Activated CD8-positive, alpha-beta memory T cell treated with anti-CD3 and anti-CD28 coated beads, Interleukin-2, amount 10 ng/mL, durations not matched to agents 7 days and 5 days (primary cell): Measurements from ENCODE around the gene PROSER2. TPM values are rescaled to one million over a fixed set of nuclear protein-coding genes. Genes with fewer than 3 reads are reported as not detected.

Source experiments
- ATAC-seq: fragments of 150-1000 bp; cut with Tn5 transposase; one replicate; pipeline ENCODE4 v1.10.0; 2021; ENCODE audit warnings: moderate library complexity
- CTCF ChIA-PET: fragments of 350-600 bp; sonication (Branson Sonifier 250); formaldehyde crosslinking; loops from one replicate; lab custom pipeline; 2021; ENCODE audit warnings: antibody characterized with exemption; lab: Charles Lee
- DNase-seq: peaks from one replicate; pipeline ENCODE4 v3.0.0-alpha.2; 2020
- H3K27ac Mint-ChIP-seq: one replicate; pipeline ENCODE4 v1.8.0; 2021; ENCODE audit warnings: mild to moderate bottlenecking, mixed read lengths
- H3K27me3 Mint-ChIP-seq: one replicate; pipeline ENCODE4 v1.8.0; 2021; ENCODE audit warnings: mixed read lengths
- H3K36me3 Mint-ChIP-seq: one replicate; pipeline ENCODE4 v1.8.0; 2021; ENCODE audit warnings: mild to moderate bottlenecking, mixed read lengths
- H3K4me1 Mint-ChIP-seq: one replicate; pipeline ENCODE4 v1.8.0; 2021; ENCODE audit warnings: mixed read lengths
- H3K4me3 Mint-ChIP-seq: one replicate; pipeline ENCODE4 v1.8.0; 2021; ENCODE audit warnings: mild to moderate bottlenecking, moderate library complexity, mixed read lengths
- H3K9me3 Mint-ChIP-seq: one replicate; pipeline ENCODE4 v1.8.0; 2022; ENCODE audit warnings: low read depth, mixed read lengths
- total RNA-seq, 2 experiments: library from RNA; stranded (reverse); gene quantifications; one replicate each; pipeline ENCODE4 v1.2.3, GENCODE V29; 2021

Gene PROSER2
- total RNA-seq, 2 experiments from 2014 or later, result 0.23 TPM

GRCh38 chr10:11831520-11831951 lies 8.4 kb downstream of the PROSER2 start:
- Mint-ChIP-seq H3K27ac (no peak overlapping the region), H3K9me3 (no peaks in the 10 kb centered on the region), H3K36me3 (no peaks in the 10 kb centered on the region), H3K27me3 (peaks cover 41% of the 10 kb centered on the region), H3K4me1 (no peaks in the 10 kb centered on the region), H3K4me3 (no peak overlapping the region)
- ATAC-seq (no peak), DNase-seq (no peak)
- CTCF ChIA-PET, result interaction anchor here (1.1 kb wide), 1 partner anchor 11 kb away, joined by 3 read pairs; no protein-coding TSS in a partner anchor

GRCh38 chr10:11832042-11832441 lies 8.9 kb downstream of the PROSER2 start:
- no peak for DNase-seq
- no peaks in the 10 kb centered on the region for H3K9me3 Mint-ChIP-seq
- H3K4me1 Mint-ChIP-seq, result no peaks in the 10 kb centered on the region
- H3K4me3 Mint-ChIP-seq, result no peak overlapping the region
- H3K27ac Mint-ChIP-seq, result no peak overlapping the region
- ATAC-seq, result no peak
- CTCF ChIA-PET, result interaction anchor here (0.8 kb wide), 1 partner anchor 27 kb away, joined by 3 read pairs; no protein-coding TSS in a partner anchor
- H3K36me3 Mint-ChIP-seq, result no peaks in the 10 kb centered on the region
- peaks cover 45% of the 10 kb centered on the region for H3K27me3 Mint-ChIP-seq

GRCh38 chr10:11835061-11835460 lies 11.9 kb downstream of the PROSER2 start:
- Mint-ChIP-seq H3K27me3 (peaks cover 45% of the 10 kb centered on the region), H3K27ac (no peak overlapping the region), H3K4me3 (no peak overlapping the region), H3K36me3 (no peaks in the 10 kb centered on the region), H3K9me3 (no peaks in the 10 kb centered on the region), H3K4me1 (peaks cover 10% of the 10 kb centered on the region)
- no peak for DNase-seq
- CTCF ChIA-PET, result interaction anchor here (1.0 kb wide), 1 partner anchor 47 kb away, joined by 3 read pairs; no protein-coding TSS in a partner anchor
- ATAC-seq, result no peak

- peaks cover 43% of the 10 kb centered on the region for H3K27me3 Mint-ChIP-seq
- CTCF ChIA-PET, result no interaction called here
- H3K4me1 Mint-ChIP-seq, result peaks cover 10% of the 10 kb centered on the region
- DNase-seq (no peak), ATAC-seq (no peak)
- H3K4me3 Mint-ChIP-seq, result no peak overlapping the region
- no peak overlapping the region for H3K27ac Mint-ChIP-seq
- no peaks in the 10 kb centered on the region for H3K36me3 Mint-ChIP-seq
- H3K9me3 Mint-ChIP-seq, result no peaks in the 10 kb centered on the region
Measured at GRCh38 chr10:11835704-11836103, 12.5 kb downstream of the PROSER2 start.

GRCh38 chr10:11837372-11838161 lies 14.4 kb downstream of the PROSER2 start:
- ATAC-seq, result no peak
- Mint-ChIP-seq H3K4me1 (peaks cover 10% of the 10 kb centered on the region), H3K4me3 (no peak overlapping the region)

GRCh38 chr10:11838298-11838852 lies 15.2 kb downstream of the PROSER2 start:
- Mint-ChIP-seq H3K4me3 (no peak overlapping the region), H3K4me1 (peaks cover 10% of the 10 kb centered on the region), H3K27ac (no peak overlapping the region), H3K36me3 (no peaks in the 10 kb centered on the region), H3K27me3 (peaks cover 35% of the 10 kb centered on the region), H3K9me3 (no peaks in the 10 kb centered on the region)
- ATAC-seq, result no peak
- DNase-seq, result no peak
- CTCF ChIA-PET, result interaction anchor here (0.7 to 1.5 kb wide), 4 partner anchors 8 to 55 kb away, joined by 3 read pairs; no protein-coding TSS in a partner anchor

More at GRCh38 chr10:11837372-11838161, 14.4 kb downstream of the PROSER2 start:
- no peaks in the 10 kb centered on the region for H3K9me3 Mint-ChIP-seq
- DNase-seq, result no peak
- H3K36me3 Mint-ChIP-seq, result no peaks in the 10 kb centered on the region
- no peak overlapping the region for H3K27ac Mint-ChIP-seq
- CTCF ChIA-PET, result interaction anchor here (0.7 to 1.5 kb wide), 3 partner anchors 9 to 18 kb away, joined by 3 read pairs; no protein-coding TSS in a partner anchor
- peaks cover 36% of the 10 kb centered on the region for H3K27me3 Mint-ChIP-seq

- CTCF ChIA-PET, result interaction anchor here (1.0 kb wide), 2 partner anchors 21 to 41 kb away, joined by 3 read pairs; no protein-coding TSS in a partner anchor
- DNase-seq (no peak), ATAC-seq (no peak)
- Mint-ChIP-seq H3K4me3 (no peak overlapping the region), H3K9me3 (no peaks in the 10 kb centered on the region), H3K27me3 (peaks cover 42% of the 10 kb centered on the region), H3K4me1 (peaks cover 15% of the 10 kb centered on the region), H3K36me3 (no peaks in the 10 kb centered on the region), H3K27ac (no peak overlapping the region)
Measured at GRCh38 chr10:11841375-11841774, 18.2 kb downstream of the PROSER2 start.

- no peaks in the 10 kb centered on the region for H3K36me3 Mint-ChIP-seq
- CTCF ChIA-PET, result no interaction called here
- no peak overlapping the region for H3K4me3 Mint-ChIP-seq
- H3K27me3 Mint-ChIP-seq, result peaks cover 36% of the 10 kb centered on the region
- DNase-seq (no peak), ATAC-seq (no peak)
- H3K9me3 Mint-ChIP-seq, result no peaks in the 10 kb centered on the region
- H3K4me1 Mint-ChIP-seq, result peaks cover 14% of the 10 kb centered on the region
- H3K27ac Mint-ChIP-seq, result no peak overlapping the region
Measured at GRCh38 chr10:11842411-11842810, 19.3 kb downstream of the PROSER2 start.

- Mint-ChIP-seq H3K36me3 (no peaks in the 10 kb centered on the region), H3K27ac (no peak overlapping the region), H3K27me3 (peaks cover 30% of the 10 kb centered on the region), H3K4me3 (no peak overlapping the region), H3K9me3 (no peaks in the 10 kb centered on the region), H3K4me1 (peaks cover 5% of the 10 kb centered on the region)
- no peak for ATAC-seq
- no peak for DNase-seq
- CTCF ChIA-PET, result interaction anchor here (0.8 kb wide), 1 partner anchor 62 kb away, joined by 3 read pairs; no protein-coding TSS in a partner anchor
Measured at GRCh38 chr10:11845113-11845512, 22.0 kb downstream of the PROSER2 start.

- ATAC-seq, result no peak
- CTCF ChIA-PET, result interaction anchor here (0.9 kb wide), 1 partner anchor 9 kb away, joined by 3 read pairs; no protein-coding TSS in a partner anchor
- Mint-ChIP-seq H3K27me3 (peaks cover 31% of the 10 kb centered on the region), H3K4me1 (peaks cover 5% of the 10 kb centered on the region), H3K36me3 (no peaks in the 10 kb centered on the region), H3K9me3 (no peaks in the 10 kb centered on the region), H3K27ac (no peak overlapping the region), H3K4me3 (no peak overlapping the region)
- no peak for DNase-seq
Measured at GRCh38 chr10:11846542-11846941, 23.4 kb downstream of the PROSER2 start.

- no peak overlapping the region for H3K4me3 Mint-ChIP-seq
- no peaks in the 10 kb centered on the region for H3K9me3 Mint-ChIP-seq
- CTCF ChIA-PET, result interaction anchor here (0.7 to 1.0 kb wide), 2 partner anchors 11 to 51 kb away, joined by 3 read pairs; no protein-coding TSS in a partner anchor
- no peaks in the 10 kb centered on the region for H3K36me3 Mint-ChIP-seq
- H3K4me1 Mint-ChIP-seq, result peaks cover 5% of the 10 kb centered on the region
- peaks cover 25% of the 10 kb centered on the region for H3K27me3 Mint-ChIP-seq
- no peak overlapping the region for H3K27ac Mint-ChIP-seq
- DNase-seq (no peak), ATAC-seq (no peak)
Measured at GRCh38 chr10:11849277-11849676, 26.1 kb downstream of the PROSER2 start.

GRCh38 chr10:11849911-11850310 lies 26.8 kb downstream of the PROSER2 start:
- ATAC-seq, result no peak
- DNase-seq, result no peak
- Mint-ChIP-seq H3K9me3 (no peaks in the 10 kb centered on the region), H3K4me3 (no peak overlapping the region), H3K27ac (no peak overlapping the region), H3K36me3 (no peaks in the 10 kb centered on the region), H3K27me3 (peaks cover 21% of the 10 kb centered on the region), H3K4me1 (peaks cover 5% of the 10 kb centered on the region)
- CTCF ChIA-PET, result no interaction called here

- CTCF ChIA-PET, result no interaction called here
- H3K4me1 Mint-ChIP-seq, result no peaks in the 10 kb centered on the region
- no peak overlapping the region for H3K4me3 Mint-ChIP-seq
Measured at GRCh38 chr10:11851910-11852309, 28.8 kb downstream of the PROSER2 start.

More at GRCh38 chr10:11851910-11852309, 28.8 kb downstream of the PROSER2 start:
- DNase-seq (no peak), ATAC-seq (no peak)
- H3K27me3 Mint-ChIP-seq, result peaks cover 21% of the 10 kb centered on the region
- no peaks in the 10 kb centered on the region for H3K36me3 Mint-ChIP-seq
- H3K9me3 Mint-ChIP-seq, result no peaks in the 10 kb centered on the region
- no peak overlapping the region for H3K27ac Mint-ChIP-seq
